K562 (cell line): ENCODE results near the gene RBSN.

ENCODE experiments used
- CTCF ChIP-seq, 3 experiments: IDR thresholded peaks in 2 of 3; conservative IDR thresholded peaks in 1 of 3; 2 replicates each; pipeline ENCODE4 v1.5.1; 2011 to 2012; ENCODE audit warnings: low read length in 3 of 3, mild to moderate bottlenecking in 3 of 3, control low read depth in 2 of 3, improper control_type of control experiment in 1 of 3, inconsistent platforms in 1 of 3, low read depth in 1 of 3, mixed read lengths in 1 of 3, moderate library complexity in 1 of 3; ENCODE audit not compliant: insufficient read depth in 2 of 3
- HNRNPK ChIP-seq: fragments of 200-400 bp; formaldehyde crosslinking; IDR thresholded peaks from one replicate; pipeline ENCODE4 v1.6.1; 2018; ENCODE audit warnings: mild to moderate bottlenecking, low read depth, low read length; ENCODE audit not compliant: poor library complexity, severe bottlenecking
- KAT8 ChIP-seq: fragments of 450-650 bp; IDR thresholded peaks from 2 replicates; pipeline ENCODE4 v1.6.1; 2016; ENCODE audit warnings: low read depth, mild to moderate bottlenecking
- MAX ChIP-seq: sonication (generic); formaldehyde crosslinking; IDR thresholded peaks from 2 replicates; pipeline ENCODE4 v1.9.0; 2022; ENCODE audit warnings: mild to moderate bottlenecking, missing genetic modification reagents
- POLR2A ChIP-seq: fragments of 450-650 bp; conservative IDR thresholded peaks from 2 replicates; pipeline ENCODE4 v1.6.1; 2016
- SMAD1 ChIP-seq: fragments of 150-350 bp; IDR thresholded peaks from 2 replicates; pipeline ENCODE4 v1.6.1; 2014; ENCODE audit warnings: low read length, low read depth; ENCODE audit not compliant: partially characterized antibody
- SNAPC5 ChIP-seq: fragments of 250-450 bp; sonication (Bioruptor Pico); IDR thresholded peaks from 2 replicates; pipeline ENCODE4 v1.8.0; 2021; ENCODE audit warnings: moderate library complexity, mild to moderate bottlenecking, inconsistent platforms
- ZNF121 ChIP-seq: sonication (generic); formaldehyde crosslinking; conservative IDR thresholded peaks from 2 replicates; pipeline ENCODE4 v1.8.0; 2022; ENCODE audit warnings: missing genetic modification reagents
- ZNF274 ChIP-seq: IDR thresholded peaks from 2 replicates; pipeline ENCODE4 v1.6.1; 2011; ENCODE audit warnings: low read depth, mild to moderate bottlenecking, low read length, moderate library complexity, borderline replicate concordance

GRCh38 chr3:15023719-15024118, 75.2 kb downstream of the RBSN start:
- TF ChIP-seq SMAD1 (no peak), ZNF274 (no peak), POLR2A (no peak), KAT8 (no peak), MAX (CRISPR knock-in tag) (no peak), SNAPC5 (CRISPR knock-in tag) (no peak), CTCF (IDR thresholded peaks at IDR 0.05 in 2 of 3, conservative IDR thresholded peaks at IDR 0.05 in 1 of 3; ENCODE audit: insufficient read depth in 2 of 3, low read depth in 1 of 3, low read length in 3 of 3) (no peak), HNRNPK (no peak), ZNF121 (CRISPR knock-in tag) (no peak)
